HG03097 (cell line): ENCODE data around the gene TRMU.

Source experiments
- ATAC-seq: cut with Tn5 transposase; IDR thresholded peaks from one replicate; pipeline ENCODE4 v1.9.1; 2021; ENCODE audit not compliant: unreplicated experiment, low FRiP score

The TRMU gene

GRCh38 chr22:46330426-46330825 lies 5.1 kb upstream of the TRMU start:
- no peak for ATAC-seq

GRCh38 chr22:46331496-46331895 lies 4.0 kb upstream of the TRMU start:
- ATAC-seq: no peak

GRCh38 chr22:46336119-46337078 lies 885 bp downstream of the TRMU start:
- ATAC-seq: no peak

GRCh38 chr22:46337870-46338269 lies 2.4 kb downstream of the TRMU start:
- no peak for ATAC-seq

GRCh38 chr22:46338636-46339035 lies 3.1 kb downstream of the TRMU start:
- no peak for ATAC-seq

GRCh38 chr22:46339956-46340355 lies 4.4 kb downstream of the TRMU start:
- no peak for ATAC-seq

- ATAC-seq: no peak
These were observed 5.2 kb downstream of the TRMU start for GRCh38 chr22:46340676-46341075.

- ATAC-seq: no peak
These were observed 11.3 kb downstream of the TRMU start for GRCh38 chr22:46346680-46347405.

- no peak for ATAC-seq
These were observed 12.1 kb downstream of the TRMU start for GRCh38 chr22:46347646-46348045.

GRCh38 chr22:46348099-46348695 lies 12.7 kb downstream of the TRMU start:
- no peak for ATAC-seq

GRCh38 chr22:46349238-46349637 lies 13.7 kb downstream of the TRMU start:
- ATAC-seq: no peak

- ATAC-seq: no peak
These were observed 14.2 kb downstream of the TRMU start for GRCh38 chr22:46349681-46350080.

GRCh38 chr22:46350121-46350520 lies 14.6 kb downstream of the TRMU start:
- no peak for ATAC-seq

- ATAC-seq: no peak
These were observed 15.1 kb downstream of the TRMU start for GRCh38 chr22:46350646-46351045.

- no peak for ATAC-seq
These were observed 15.7 kb downstream of the TRMU start for GRCh38 chr22:46351131-46351735.

GRCh38 chr22:46351767-46352166 lies 16.3 kb downstream of the TRMU start:
- no peak for ATAC-seq

- no peak for ATAC-seq
These were observed 16.8 kb downstream of the TRMU start for GRCh38 chr22:46352276-46352675.

GRCh38 chr22:46352691-46353386 lies 17.3 kb downstream of the TRMU start:
- no peak for ATAC-seq

GRCh38 chr22:46353483-46354105 lies 18.1 kb downstream of the TRMU start:
- ATAC-seq: no peak
